ENCODE measurements around the gene FIZ1. TPM values are rescaled to one million over a fixed set of nuclear protein-coding genes. Genes with fewer than 3 reads are reported as not detected.
A peak's percentile ranks its signal among the peaks of the same experiment; 100 is the strongest.

Gene FIZ1
- total and polyA plus RNA-seq, 2 of the 4 experiments (the other 2 are of a cell fraction) = 1.3 to 5.9 TPM

GRCh38 chr19:55590617-55591016 is 8.7 kb downstream of the FIZ1 start:
- Histone ChIP-seq H3K9me1 (ENCODE audit: insufficient read depth, low read length) (peaks cover 3% of the 10 kb centered on the region), H3K27ac (ENCODE audit: insufficient read depth, low read length) (no peak overlapping the region), H2AK9ac (replicated peaks; ENCODE audit: low read depth, low read length, poor library complexity) (peak overlapping the region; percentile 28), H3K4ac (ENCODE audit: low read depth, low read length) (no peak overlapping the region), H3K79me1 (ENCODE audit: low read depth in 1 of 2, low read length in 2 of 2) (peaks cover 0 to under 1% of the 10 kb centered on the region in 2 experiments; a peak in 1 of 4 replicates), H3K14ac (replicated peaks; ENCODE audit: low read depth, low read length) (no peak overlapping the region), H2AFZ (replicated peaks; ENCODE audit: low read length, poor library complexity) (no peak overlapping the region), H3K9ac (ENCODE audit: low read depth, low read length) (no peak overlapping the region), H2BK20ac (ENCODE audit: low read depth, low read length) (no peak overlapping the region), H3K4me2 (ENCODE audit: low read depth, low read length) (no peak overlapping the region), H4K5ac (ENCODE audit: low read depth, low read length) (no peak overlapping the region), H4K20me1 (ENCODE audit: insufficient read depth, low read length) (no peaks in the 10 kb centered on the region), H3K23ac (ENCODE audit: low read depth, low read length) (no peak overlapping the region), H3K4me1 (ENCODE audit: control insufficient read depth, insufficient read depth, low read length) (peaks cover 8% of the 10 kb centered on the region), H2AK5ac (ENCODE audit: low read depth, low read length) (no peak overlapping the region), H3K9me3 (ENCODE audit: control insufficient read depth, insufficient read depth, low read length) (no peaks in the 10 kb centered on the region), H2BK120ac (ENCODE audit: low read depth, low read length) (no peak overlapping the region), H3K27me3 (ENCODE audit: control insufficient read depth, insufficient read depth, low read length) (no peaks in the 10 kb centered on the region), H3K36me3 (ENCODE audit: control insufficient read depth, insufficient read depth, low read length) (peaks cover 30% of the 10 kb centered on the region), H2BK15ac (ENCODE audit: low read depth, low read length) (no peak overlapping the region), H3K56ac (ENCODE audit: extremely low read depth, insufficient read depth, low read length) (no peak overlapping the region), H4K8ac (ENCODE audit: low read depth in 2 of 2, low read length in 2 of 2) (no peak overlapping the region), H3K18ac (ENCODE audit: low read depth, low read length) (no peak overlapping the region), H2BK5ac (ENCODE audit: low read depth, low read length, poor library complexity, severe bottlenecking) (no peak overlapping the region), H3K4me3 (ENCODE audit: insufficient read depth, low read depth, low read length) (no peak overlapping the region), H4K91ac (ENCODE audit: insufficient read depth, low read depth, low read length) (no peak overlapping the region)
- WGBS, 2 experiments (ENCODE audit: extremely low coverage in 2 of 2, insufficient read length in 1 of 2) = 83% methylated on average over 1 of the region's 10 CpGs; no CpG with 5 or more reads in 1 of the 2 experiments
- intact Hi-C loops (cut with micrococcal nuclease) = no loop called here
- BruUV-seq (replicated peaks) = no TSS peak
- in situ Hi-C loops (cut with MboI; ENCODE audit: low sequenced_read_pairs) = no loop called here
- no peak for TF ChIP-seq CEBPB (IDR thresholded peaks at IDR 0.05; ENCODE audit: low read depth, low read length)
- TF ChIP-seq SMC3 (IDR thresholded peaks at IDR 0.05; ENCODE audit: low read depth, low read length) = no peak
- TF ChIP-seq FOS (IDR thresholded peaks at IDR 0.05; ENCODE audit: low read depth, low read length) = no peak
- no peak for TF ChIP-seq POLR2A (IDR thresholded peaks at IDR 0.05; ENCODE audit: low read depth, low read length)
- no peak for TF ChIP-seq USF2 (IDR thresholded peaks at IDR 0.05; ENCODE audit: low read depth, low read length)
- TF ChIP-seq RAD21 (IDR thresholded peaks at IDR 0.05; ENCODE audit: low read length) = no peak
- no peak for TF ChIP-seq BHLHE40 (IDR thresholded peaks at IDR 0.05; ENCODE audit: low read depth, low read length)
- no peak for TF ChIP-seq CHD1 (IDR thresholded peaks at IDR 0.05; ENCODE audit: low read depth, low read length)
- ChIA-PET POLR2A (ENCODE audit: unreplicated experiment) (no interaction called here), CTCF (no interaction called here)
- ATAC-seq (ENCODE audit: low read depth) (no peak), DNase-seq (no peak)
- dilution Hi-C loops (cut with HindIII; ENCODE audit: low sequenced_read_pairs, unreplicated experiment) = no loop called here
